ENCODE data around the gene TMEM272.

Gene TMEM272

GRCh38 chr13:51873117-51873798 lies 28.3 kb upstream of the TMEM272 start:
- H3K9me3 ChIP-seq (ENCODE audit: control insufficient read depth in 1 of 2, low read length in 2 of 2), result no peaks in the 10 kb centered on the region

GRCh38 chr13:51870616-51871015 lies 25.6 kb upstream of the TMEM272 start:
- Histone ChIP-seq H3K36me3 (ENCODE audit: control insufficient read depth in 1 of 2, insufficient read depth in 2 of 2, low read length in 2 of 2) (no peaks in the 10 kb centered on the region), H3K4me3 (ENCODE audit: low read depth in 1 of 2, low read length in 2 of 2) (no peak overlapping the region), H3K4me1 (ENCODE audit: control insufficient read depth in 1 of 2, insufficient read depth in 2 of 2, low read length in 2 of 2) (no peaks in the 10 kb centered on the region), H3K27ac (ENCODE audit: low read length) (no peak overlapping the region), H3K9me3 (ENCODE audit: control insufficient read depth in 1 of 2, low read length in 2 of 2) (no peaks in the 10 kb centered on the region), H3K27me3 (ENCODE audit: low read depth, low read length) (no peaks in the 10 kb centered on the region)

More at GRCh38 chr13:51873117-51873798, 28.3 kb upstream of the TMEM272 start:
- no peaks in the 10 kb centered on the region for H3K27me3 ChIP-seq (ENCODE audit: low read depth, low read length)
- H3K4me3 ChIP-seq (ENCODE audit: low read depth in 1 of 2, low read length in 2 of 2), result no peak overlapping the region
- no peaks in the 10 kb centered on the region for H3K36me3 ChIP-seq (ENCODE audit: control insufficient read depth in 1 of 2, insufficient read depth in 2 of 2, low read length in 2 of 2)
- H3K27ac ChIP-seq (ENCODE audit: low read length), result no peak overlapping the region
- H3K4me1 ChIP-seq (ENCODE audit: control insufficient read depth in 1 of 2, insufficient read depth in 2 of 2, low read length in 2 of 2), result no peaks in the 10 kb centered on the region

GRCh38 chr13:51869916-51870315 lies 24.9 kb upstream of the TMEM272 start:
- H3K4me1 ChIP-seq (ENCODE audit: control insufficient read depth in 1 of 2, insufficient read depth in 2 of 2, low read length in 2 of 2), result no peaks in the 10 kb centered on the region
- H3K36me3 ChIP-seq (ENCODE audit: control insufficient read depth in 1 of 2, insufficient read depth in 2 of 2, low read length in 2 of 2), result no peaks in the 10 kb centered on the region
- H3K4me3 ChIP-seq (ENCODE audit: low read depth in 1 of 2, low read length in 2 of 2), result no peak overlapping the region
- no peaks in the 10 kb centered on the region for H3K9me3 ChIP-seq (ENCODE audit: control insufficient read depth in 1 of 2, low read length in 2 of 2)
- no peaks in the 10 kb centered on the region for H3K27me3 ChIP-seq (ENCODE audit: low read depth, low read length)
- no peak overlapping the region for H3K27ac ChIP-seq (ENCODE audit: low read length)

- Histone ChIP-seq H3K9me3 (ENCODE audit: control insufficient read depth in 1 of 2, low read length in 2 of 2) (no peaks in the 10 kb centered on the region), H3K27me3 (ENCODE audit: low read depth, low read length) (no peaks in the 10 kb centered on the region), H3K4me3 (ENCODE audit: low read depth in 1 of 2, low read length in 2 of 2) (no peak overlapping the region), H3K4me1 (ENCODE audit: control insufficient read depth in 1 of 2, insufficient read depth in 2 of 2, low read length in 2 of 2) (no peaks in the 10 kb centered on the region), H3K27ac (ENCODE audit: low read length) (no peak overlapping the region), H3K36me3 (ENCODE audit: control insufficient read depth in 1 of 2, insufficient read depth in 2 of 2, low read length in 2 of 2) (no peaks in the 10 kb centered on the region)
Measured at GRCh38 chr13:51867062-51867461, 22.1 kb upstream of the TMEM272 start.

GRCh38 chr13:51865838-51866237 lies 20.9 kb upstream of the TMEM272 start:
- Histone ChIP-seq H3K36me3 (ENCODE audit: control insufficient read depth in 1 of 2, insufficient read depth in 2 of 2, low read length in 2 of 2) (no peaks in the 10 kb centered on the region), H3K27ac (ENCODE audit: low read length) (no peak overlapping the region), H3K9me3 (ENCODE audit: control insufficient read depth in 1 of 2, low read length in 2 of 2) (no peaks in the 10 kb centered on the region), H3K27me3 (ENCODE audit: low read depth, low read length) (no peaks in the 10 kb centered on the region), H3K4me3 (ENCODE audit: low read depth in 1 of 2, low read length in 2 of 2) (no peak overlapping the region), H3K4me1 (ENCODE audit: control insufficient read depth in 1 of 2, insufficient read depth in 2 of 2, low read length in 2 of 2) (no peaks in the 10 kb centered on the region)

DNA sequence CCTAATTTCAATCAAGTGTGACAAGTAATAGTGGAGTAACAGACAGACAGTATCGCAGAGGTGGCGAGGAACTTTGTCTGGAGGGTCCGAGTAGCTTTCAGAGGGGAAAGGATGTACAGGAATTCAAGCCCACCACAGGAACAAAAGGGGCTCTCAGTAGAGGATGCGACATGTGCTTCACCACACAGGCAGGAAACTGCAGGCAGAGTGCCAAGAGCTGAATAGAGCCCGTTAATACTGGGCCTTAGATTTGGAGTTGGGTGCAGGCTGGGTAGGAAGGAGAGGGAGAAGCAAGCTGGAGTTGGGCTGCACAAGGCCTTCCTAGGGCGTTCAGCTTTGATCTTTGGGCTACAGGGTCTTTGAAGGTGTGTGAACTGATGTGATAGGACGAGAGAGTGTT lies 18.0 kb upstream of the TMEM272 start:
- Histone ChIP-seq H3K27ac (ENCODE audit: low read length) (no peak overlapping the region), H3K4me1 (ENCODE audit: control insufficient read depth in 1 of 2, insufficient read depth in 2 of 2, low read length in 2 of 2) (no peaks in the 10 kb centered on the region), H3K9me3 (ENCODE audit: control insufficient read depth in 1 of 2, low read length in 2 of 2) (no peaks in the 10 kb centered on the region), H3K27me3 (ENCODE audit: low read depth, low read length) (no peaks in the 10 kb centered on the region), H3K36me3 (ENCODE audit: control insufficient read depth in 1 of 2, insufficient read depth in 2 of 2, low read length in 2 of 2) (no peaks in the 10 kb centered on the region), H3K4me3 (ENCODE audit: low read depth in 1 of 2, low read length in 2 of 2) (no peak overlapping the region)

DNA sequence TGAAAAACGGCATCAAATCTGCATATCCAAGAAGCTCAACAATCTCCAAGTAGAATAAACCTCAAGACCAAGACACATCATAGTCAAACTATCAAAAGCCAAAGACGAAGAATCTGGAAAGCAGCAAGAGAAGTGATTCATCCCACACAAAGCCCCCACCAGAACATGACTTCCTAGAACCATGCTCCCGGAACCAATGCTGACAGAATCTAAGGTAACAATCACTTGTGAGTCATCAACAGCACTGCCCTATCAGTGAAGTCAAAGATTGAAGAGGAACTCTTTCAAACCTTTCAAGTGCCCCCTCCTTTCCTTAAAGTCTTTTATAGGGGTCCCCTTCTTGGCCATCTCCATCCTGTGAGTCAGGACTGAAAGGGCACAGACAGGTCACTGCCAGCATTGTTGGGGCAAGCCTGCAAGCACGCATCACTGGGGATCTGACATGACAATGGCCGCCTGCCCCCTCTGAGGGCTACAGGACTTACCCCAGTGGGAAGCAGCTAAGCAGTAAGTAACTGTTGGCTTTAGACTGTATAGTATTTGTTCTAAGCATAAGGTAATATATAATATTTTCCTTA lies 16.8 kb upstream of the TMEM272 start, which contains the start of gene CCDC70:
TSS of gene CCDC70 (plus strand) at position 247 of the 578 bp plus-strand sequence. CDS start 3,443 bp downstream, outside the sequence.
- Histone ChIP-seq H3K4me1 (ENCODE audit: control insufficient read depth in 1 of 2, insufficient read depth in 2 of 2, low read length in 2 of 2) (no peaks in the 10 kb centered on the region), H3K36me3 (ENCODE audit: control insufficient read depth in 1 of 2, insufficient read depth in 2 of 2, low read length in 2 of 2) (no peaks in the 10 kb centered on the region), H3K9me3 (ENCODE audit: control insufficient read depth in 1 of 2, low read length in 2 of 2) (no peaks in the 10 kb centered on the region), H3K27ac (ENCODE audit: low read length) (no peak within 1 kb of the TSS), H3K4me3 (ENCODE audit: low read depth in 1 of 2, low read length in 2 of 2) (no peak within 1 kb of the TSS), H3K27me3 (ENCODE audit: low read depth, low read length) (no peaks in the 10 kb centered on the region)

DNA sequence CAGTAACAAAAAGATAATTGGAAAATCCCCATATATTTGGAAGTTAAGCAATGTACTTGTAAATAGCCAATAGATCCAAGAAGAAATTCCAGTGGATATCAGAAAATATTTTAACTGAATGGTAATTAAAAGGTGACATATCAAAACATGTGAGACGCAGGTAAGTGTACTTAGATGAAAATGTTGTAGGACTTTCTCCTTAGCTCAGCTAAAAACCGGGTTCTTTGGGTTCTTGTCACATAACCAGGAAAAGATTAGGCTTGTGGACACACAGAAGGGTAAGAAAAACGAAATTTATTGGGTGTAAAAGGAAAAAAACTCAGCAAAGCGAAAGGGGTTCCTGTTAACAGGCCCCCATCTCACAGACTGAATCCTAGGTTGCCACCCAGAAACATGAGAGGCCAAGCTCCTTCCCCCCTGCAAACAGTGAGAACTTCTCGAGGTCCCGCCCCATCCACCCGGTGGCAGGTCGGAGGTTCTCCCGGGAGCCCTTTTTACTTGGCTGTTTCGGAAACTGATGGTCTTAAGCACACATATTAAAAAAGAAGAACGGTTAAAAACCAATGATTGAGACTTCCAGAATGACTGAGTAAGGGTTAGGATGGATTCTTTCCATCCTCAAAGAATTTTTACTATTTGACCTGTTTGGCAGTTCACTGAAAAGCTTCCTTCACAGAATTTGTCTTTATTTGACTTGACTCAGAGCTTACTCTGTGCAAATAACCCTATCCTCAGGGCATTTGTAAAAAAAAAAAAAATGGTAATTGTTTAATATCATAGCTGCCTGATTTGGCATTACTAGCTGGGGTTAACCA lies 13.7 kb upstream of the TMEM272 start:
- no peaks in the 10 kb centered on the region for H3K27me3 ChIP-seq (ENCODE audit: low read depth, low read length)
- H3K27ac ChIP-seq (ENCODE audit: low read length), result no peak overlapping the region
- H3K9me3 ChIP-seq (ENCODE audit: control insufficient read depth in 1 of 2, low read length in 2 of 2), result no peaks in the 10 kb centered on the region
- no peaks in the 10 kb centered on the region for H3K36me3 ChIP-seq (ENCODE audit: control insufficient read depth in 1 of 2, insufficient read depth in 2 of 2, low read length in 2 of 2)
- no peaks in the 10 kb centered on the region for H3K4me1 ChIP-seq (ENCODE audit: control insufficient read depth in 1 of 2, insufficient read depth in 2 of 2, low read length in 2 of 2)
- no peak overlapping the region for H3K4me3 ChIP-seq (ENCODE audit: low read depth in 1 of 2, low read length in 2 of 2)

- H3K9me3 ChIP-seq (ENCODE audit: control insufficient read depth in 1 of 2, low read length in 2 of 2), result no peaks in the 10 kb centered on the region
- H3K27ac ChIP-seq (ENCODE audit: low read length), result no peak overlapping the region
Measured at GRCh38 chr13:51856998-51857397, 12.0 kb upstream of the TMEM272 start.

GRCh38 chr13:51856027-51856736 lies 11.2 kb upstream of the TMEM272 start:
- no peaks in the 10 kb centered on the region for H3K27me3 ChIP-seq (ENCODE audit: low read depth, low read length)
- H3K27ac ChIP-seq (ENCODE audit: low read length), result no peak overlapping the region
- H3K36me3 ChIP-seq (ENCODE audit: control insufficient read depth in 1 of 2, insufficient read depth in 2 of 2, low read length in 2 of 2), result no peaks in the 10 kb centered on the region
- H3K9me3 ChIP-seq (ENCODE audit: control insufficient read depth in 1 of 2, low read length in 2 of 2), result no peaks in the 10 kb centered on the region
- no peaks in the 10 kb centered on the region for H3K4me1 ChIP-seq (ENCODE audit: control insufficient read depth in 1 of 2, insufficient read depth in 2 of 2, low read length in 2 of 2)
- no peak overlapping the region for H3K4me3 ChIP-seq (ENCODE audit: low read depth in 1 of 2, low read length in 2 of 2)

More at GRCh38 chr13:51856998-51857397, 12.0 kb upstream of the TMEM272 start:
- Histone ChIP-seq H3K27me3 (ENCODE audit: low read depth, low read length) (no peaks in the 10 kb centered on the region), H3K4me3 (ENCODE audit: low read depth in 1 of 2, low read length in 2 of 2) (no peak overlapping the region), H3K4me1 (ENCODE audit: control insufficient read depth in 1 of 2, insufficient read depth in 2 of 2, low read length in 2 of 2) (no peaks in the 10 kb centered on the region), H3K36me3 (ENCODE audit: control insufficient read depth in 1 of 2, insufficient read depth in 2 of 2, low read length in 2 of 2) (no peaks in the 10 kb centered on the region)

All from muscle layer of duodenum (tissue), 2 donors.